ENCODE results near the gene CHST8.

Gene CHST8

GRCh38 chr19:33683881-33684537 is 62.3 kb downstream of the CHST8 start:
- Histone ChIP-seq H4K20me1 (ENCODE audit: insufficient read depth, low read length) (no peaks in the 10 kb centered on the region), H3K27me3 (replicated peaks; ENCODE audit: insufficient read depth, low read length) (peaks cover 36% of the 10 kb centered on the region), H3K27ac (ENCODE audit: low read length) (no peak overlapping the region), H3K9ac (ENCODE audit: low read length) (no peak overlapping the region), H3K9me2 (replicated peaks; ENCODE audit: insufficient read depth, low read length) (no peaks in the 10 kb centered on the region), H3K4me2 (ENCODE audit: low read depth, low read length) (no peak overlapping the region), H3F3A (ENCODE audit: insufficient read depth, low read length) (no peaks in the 10 kb centered on the region), H2AFZ (ENCODE audit: low read length) (no peak overlapping the region), H3K79me2 (ENCODE audit: low read length) (no peaks in the 10 kb centered on the region), H3K36me3 (replicated peaks; ENCODE audit: insufficient read depth, low read length) (no peaks in the 10 kb centered on the region), H3K4me1 (ENCODE audit: low read length) (no peaks in the 10 kb centered on the region), H3K9me3 (replicated peaks; ENCODE audit: insufficient read depth, low read length) (no peaks in the 10 kb centered on the region), H3K4me3 (ENCODE audit: low read length) (no peak overlapping the region)
- TF ChIP-seq CTCF (IDR thresholded peaks at IDR 0.05; ENCODE audit: low read length) (no peak), EZH2 (optimal IDR thresholded peaks at IDR 0.05; ENCODE audit: low read depth, low read length) (no peak), EZH2phosphoT487 (IDR thresholded peaks at IDR 0.05; ENCODE audit: low read length) (no peak)
- no peak for DNase-seq

GRCh38 chr19:33684538-33685232 is 62.9 kb downstream of the CHST8 start:
- Histone ChIP-seq H3K36me3 (replicated peaks; ENCODE audit: insufficient read depth, low read length) (no peaks in the 10 kb centered on the region), H3K79me2 (ENCODE audit: low read length) (no peaks in the 10 kb centered on the region), H3K27me3 (replicated peaks; ENCODE audit: insufficient read depth, low read length) (peaks cover 36% of the 10 kb centered on the region), H3F3A (ENCODE audit: insufficient read depth, low read length) (no peaks in the 10 kb centered on the region), H3K4me1 (ENCODE audit: low read length) (no peaks in the 10 kb centered on the region), H3K9ac (ENCODE audit: low read length) (no peak overlapping the region), H3K4me3 (ENCODE audit: low read length) (no peak overlapping the region), H2AFZ (ENCODE audit: low read length) (no peak overlapping the region), H4K20me1 (ENCODE audit: insufficient read depth, low read length) (no peaks in the 10 kb centered on the region), H3K27ac (ENCODE audit: low read length) (no peak overlapping the region), H3K9me2 (replicated peaks; ENCODE audit: insufficient read depth, low read length) (no peaks in the 10 kb centered on the region), H3K4me2 (ENCODE audit: low read depth, low read length) (no peak overlapping the region), H3K9me3 (replicated peaks; ENCODE audit: insufficient read depth, low read length) (no peaks in the 10 kb centered on the region)
- no peak for TF ChIP-seq EZH2phosphoT487 (IDR thresholded peaks at IDR 0.05; ENCODE audit: low read length)
- TF ChIP-seq EZH2 (optimal IDR thresholded peaks at IDR 0.05; ENCODE audit: low read depth, low read length) = no peak
- no peak for TF ChIP-seq CTCF (IDR thresholded peaks at IDR 0.05; ENCODE audit: low read length)
- no peak for DNase-seq

- H3K79me2 ChIP-seq (ENCODE audit: low read length) = no peaks in the 10 kb centered on the region
- H3K4me2 ChIP-seq (ENCODE audit: low read depth, low read length) = no peak overlapping the region
- no peaks in the 10 kb centered on the region for H3F3A ChIP-seq (ENCODE audit: insufficient read depth, low read length)
- no peak overlapping the region for H3K4me3 ChIP-seq (ENCODE audit: low read length)
- no peaks in the 10 kb centered on the region for H3K4me1 ChIP-seq (ENCODE audit: low read length)
- no peaks in the 10 kb centered on the region for H3K36me3 ChIP-seq (replicated peaks; ENCODE audit: insufficient read depth, low read length)
- no peak overlapping the region for H2AFZ ChIP-seq (ENCODE audit: low read length)
- no peak for TF ChIP-seq EZH2phosphoT487 (IDR thresholded peaks at IDR 0.05; ENCODE audit: low read length)
- TF ChIP-seq CTCF (IDR thresholded peaks at IDR 0.05; ENCODE audit: low read length) = no peak
- no peak for TF ChIP-seq EZH2 (optimal IDR thresholded peaks at IDR 0.05; ENCODE audit: low read depth, low read length)
- no peak for DNase-seq
- peaks cover 31% of the 10 kb centered on the region for H3K27me3 ChIP-seq (replicated peaks; ENCODE audit: insufficient read depth, low read length)
- H4K20me1 ChIP-seq (ENCODE audit: insufficient read depth, low read length) = no peaks in the 10 kb centered on the region
- H3K9ac ChIP-seq (ENCODE audit: low read length) = no peak overlapping the region
- H3K9me2 ChIP-seq (replicated peaks; ENCODE audit: insufficient read depth, low read length) = no peaks in the 10 kb centered on the region
- no peaks in the 10 kb centered on the region for H3K9me3 ChIP-seq (replicated peaks; ENCODE audit: insufficient read depth, low read length)
- H3K27ac ChIP-seq (ENCODE audit: low read length) = no peak overlapping the region
Measured at GRCh38 chr19:33685541-33685940, 63.8 kb downstream of the CHST8 start.
